GM23248 (cell line): ENCODE data around the gene CAMK2B.

Experiments used
- EZH2 ChIP-seq: fragments of 200-600 bp; sonication (generic); IDR thresholded peaks from 2 replicates; pipeline ENCODE4 v1.6.1; 2018; ENCODE audit warnings: antibody characterized with exemption, mild to moderate bottlenecking; ENCODE audit not compliant: insufficient read depth, poor library complexity, severe bottlenecking
- EZH2phosphoT487 ChIP-seq: fragments of 200-600 bp; sonication (generic); IDR thresholded peaks from 2 replicates; pipeline ENCODE4 v1.6.1; 2018; ENCODE audit warnings: antibody characterized with exemption, moderate library complexity, mild to moderate bottlenecking, low read depth; ENCODE audit not compliant: insufficient read depth

DNA sequence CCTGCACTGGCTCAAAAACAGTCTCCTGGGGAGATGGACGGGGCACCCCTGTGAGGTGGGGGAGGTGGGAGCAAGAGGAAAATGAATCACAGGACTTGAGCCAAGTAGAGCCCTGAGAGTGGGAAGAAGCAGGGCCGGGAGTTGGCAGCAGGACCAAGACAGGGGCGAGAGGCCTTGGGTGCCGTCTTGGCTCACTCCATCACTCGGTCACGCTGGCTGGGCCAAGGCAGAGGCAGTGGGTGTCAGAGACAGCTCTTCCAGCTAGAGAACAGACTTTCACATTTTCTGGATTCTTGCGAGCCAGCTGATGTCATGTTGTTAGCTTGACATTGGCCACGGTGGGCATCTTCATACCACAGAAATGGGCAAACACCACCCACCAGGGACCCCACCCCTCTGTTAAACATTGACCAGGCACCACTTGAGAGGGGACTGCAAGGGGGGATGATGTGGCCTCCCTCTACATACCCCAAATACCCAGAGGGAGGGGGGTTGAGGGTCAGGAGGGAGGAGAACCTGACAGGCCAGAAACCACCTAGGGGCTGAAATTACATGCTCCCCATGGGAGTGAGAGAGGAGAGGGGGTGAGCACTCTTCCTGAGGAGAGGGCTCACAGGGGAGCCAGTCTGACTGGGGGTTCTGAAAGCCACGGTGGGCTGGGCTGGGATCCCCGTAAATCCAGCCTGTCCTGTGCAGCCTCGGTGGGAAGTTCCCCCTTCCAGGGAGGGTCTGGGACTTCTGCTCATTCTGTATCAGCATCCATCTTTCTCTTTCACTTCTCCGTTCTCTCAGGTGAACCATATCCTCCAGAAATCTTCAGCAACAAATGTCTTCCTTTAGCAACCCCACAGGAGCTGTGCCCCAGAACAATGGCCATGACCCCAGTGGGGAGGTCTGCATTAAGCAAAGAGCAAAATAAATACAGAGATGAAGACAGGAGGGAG is 19.6 kb downstream of the CAMK2B start:
- no peak for TF ChIP-seq EZH2phosphoT487
- no peak for TF ChIP-seq EZH2
